H1 (cell line): ENCODE measurements around the gene SLC7A6OS. TPM values are rescaled to one million over a fixed set of nuclear protein-coding genes. Genes with fewer than 3 reads are reported as not detected.

Experiments used
- polyA plus RNA-seq, 7 experiments: library from polyadenylated mRNA; depleted of rRNA in 3 of 7; stranded (reverse) in 5 of 7; unstranded in 2 of 7; fragments of >200 nt in 5 of 7; fragments of 200-250 nt in 2 of 7; gene quantifications; 1 replicate in 5 of 7; 2 replicates in 1 of 7; 4 replicates in 1 of 7; pipeline versions ENCODE4 v1.2.1 to v1.2.3, GENCODE V29; 2011 to 2013; ENCODE audit warnings: missing spikeins in 2 of 7, mixed read lengths in 2 of 7
- small RNA-seq: library from polyadenylated mRNA; stranded (forward); fragments of <200 nt; extraction: miRNeasy Mini kit (QIAGEN cat#:217004); gene quantifications from one replicate; pipeline ENCODE3, GENCODE V24; 2013; ENCODE audit not compliant: insufficient read depth
- total RNA-seq: library from RNA; stranded (reverse); fragmentation: NEBNext Ultra II Directional; extraction: Animal tissue kit (Norgen Biotek cat#: 25700); gene quantifications from 2 replicates; pipeline ENCODE4 v1.2.1, GENCODE V29; 2021
- TF ChIP-seq, protein P1 (sequence below), 3 experiments: IDR thresholded peaks; 1 replicate in 2 of 3; 2 replicates in 1 of 3; pipeline versions ENCODE4 v1.5.1 to v1.6.1; 2011; ENCODE audit warnings: low read length in 3 of 3, mild to moderate bottlenecking in 3 of 3, inconsistent platforms in 2 of 3, low read depth in 1 of 3, moderate library complexity in 1 of 3; ENCODE audit not compliant: insufficient read depth in 1 of 3; ENCODE audit errors: control extremely low read depth in 1 of 3

Gene SLC7A6OS
- total and polyA plus RNA-seq, 2 of the 8 experiments (the other 6 are each of a cell fraction or from before 2014, with no cell fraction given), result 7.3 to 21.3 TPM

GRCh38 chr16:68249371-68249770 lies 61.4 kb downstream of the SLC7A6OS start (continued):
- TF ChIP-seq, protein P1, sequence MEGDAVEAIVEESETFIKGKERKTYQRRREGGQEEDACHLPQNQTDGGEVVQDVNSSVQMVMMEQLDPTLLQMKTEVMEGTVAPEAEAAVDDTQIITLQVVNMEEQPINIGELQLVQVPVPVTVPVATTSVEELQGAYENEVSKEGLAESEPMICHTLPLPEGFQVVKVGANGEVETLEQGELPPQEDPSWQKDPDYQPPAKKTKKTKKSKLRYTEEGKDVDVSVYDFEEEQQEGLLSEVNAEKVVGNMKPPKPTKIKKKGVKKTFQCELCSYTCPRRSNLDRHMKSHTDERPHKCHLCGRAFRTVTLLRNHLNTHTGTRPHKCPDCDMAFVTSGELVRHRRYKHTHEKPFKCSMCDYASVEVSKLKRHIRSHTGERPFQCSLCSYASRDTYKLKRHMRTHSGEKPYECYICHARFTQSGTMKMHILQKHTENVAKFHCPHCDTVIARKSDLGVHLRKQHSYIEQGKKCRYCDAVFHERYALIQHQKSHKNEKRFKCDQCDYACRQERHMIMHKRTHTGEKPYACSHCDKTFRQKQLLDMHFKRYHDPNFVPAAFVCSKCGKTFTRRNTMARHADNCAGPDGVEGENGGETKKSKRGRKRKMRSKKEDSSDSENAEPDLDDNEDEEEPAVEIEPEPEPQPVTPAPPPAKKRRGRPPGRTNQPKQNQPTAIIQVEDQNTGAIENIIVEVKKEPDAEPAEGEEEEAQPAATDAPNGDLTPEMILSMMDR (IDR thresholded peaks at IDR 0.05; ENCODE audit: control extremely low read depth in 1 of 3, insufficient read depth in 1 of 3, low read depth in 1 of 3, low read length in 3 of 3), result no peak
- TF ChIP-seq, all 59 proteins: peak for 0

Small RNAs within 50 kb of the gene (small RNA-seq; reads per million reads assigned to genes)
- gene RNU4-30P (not detected), gene RNU6-1262P (not detected)

Other genes starting within 250 kb of the SLC7A6OS start
- gene NFATC3, start 225.6 kb downstream of the SLC7A6OS start, total RNA-seq, result 30.2 and 34.5 TPM in 2 replicates
- gene NFATC3, start 225.6 kb downstream of the SLC7A6OS start, polyA plus RNA-seq (2011; rRNA removed), result 12.0 and 17.6 TPM in 2 replicates
- gene ESRP2, start 74.8 kb downstream of the SLC7A6OS start, total RNA-seq, result 45.8 and 50.3 TPM in 2 replicates
- 35.1 and 52.8 TPM in 2 replicates for gene ESRP2, start 74.8 kb downstream of the SLC7A6OS start, polyA plus RNA-seq (2011; rRNA removed)
- gene PLA2G15, start 65.6 kb downstream of the SLC7A6OS start, total RNA-seq, result 10.0 and 11.2 TPM in 2 replicates
- gene PLA2G15, start 65.6 kb downstream of the SLC7A6OS start, polyA plus RNA-seq (2011; rRNA removed), result 12.0 and 13.6 TPM in 2 replicates
- 29.2 and 37.8 TPM in 2 replicates for gene SLC7A6, start 46.4 kb downstream of the SLC7A6OS start, total RNA-seq
- 28.0 and 34.7 TPM in 2 replicates for gene SLC7A6, start 46.4 kb downstream of the SLC7A6OS start, polyA plus RNA-seq (2011; rRNA removed)
- 48.2 and 48.7 TPM in 2 replicates for gene PRMT7, start 73 bp upstream of the SLC7A6OS start, total RNA-seq
- 49.3 and 67.4 TPM in 2 replicates for gene PRMT7, start 73 bp upstream of the SLC7A6OS start, polyA plus RNA-seq (2011; rRNA removed)
- gene SMPD3, start 137.6 kb upstream of the SLC7A6OS start, total RNA-seq, result 1.1 and 1.3 TPM in 2 replicates
- 0.39 and 0.55 TPM in 2 replicates for gene SMPD3, start 137.6 kb upstream of the SLC7A6OS start, polyA plus RNA-seq (2011; rRNA removed)
- 15.9 and 19.1 TPM in 2 replicates for gene ZFP90, start 228.3 kb upstream of the SLC7A6OS start, total RNA-seq
- gene ZFP90, start 228.3 kb upstream of the SLC7A6OS start, polyA plus RNA-seq (2011; rRNA removed), result 9.2 and 10.3 TPM in 2 replicates